Measurements from ENCODE around the gene SYNPO2. TPM values are rescaled to one million over a fixed set of nuclear protein-coding genes. Genes with fewer than 3 reads are reported as not detected.

The SYNPO2 gene
- total RNA-seq, 1 experiment from 2014 or later, result 0.87 TPM

DNA sequence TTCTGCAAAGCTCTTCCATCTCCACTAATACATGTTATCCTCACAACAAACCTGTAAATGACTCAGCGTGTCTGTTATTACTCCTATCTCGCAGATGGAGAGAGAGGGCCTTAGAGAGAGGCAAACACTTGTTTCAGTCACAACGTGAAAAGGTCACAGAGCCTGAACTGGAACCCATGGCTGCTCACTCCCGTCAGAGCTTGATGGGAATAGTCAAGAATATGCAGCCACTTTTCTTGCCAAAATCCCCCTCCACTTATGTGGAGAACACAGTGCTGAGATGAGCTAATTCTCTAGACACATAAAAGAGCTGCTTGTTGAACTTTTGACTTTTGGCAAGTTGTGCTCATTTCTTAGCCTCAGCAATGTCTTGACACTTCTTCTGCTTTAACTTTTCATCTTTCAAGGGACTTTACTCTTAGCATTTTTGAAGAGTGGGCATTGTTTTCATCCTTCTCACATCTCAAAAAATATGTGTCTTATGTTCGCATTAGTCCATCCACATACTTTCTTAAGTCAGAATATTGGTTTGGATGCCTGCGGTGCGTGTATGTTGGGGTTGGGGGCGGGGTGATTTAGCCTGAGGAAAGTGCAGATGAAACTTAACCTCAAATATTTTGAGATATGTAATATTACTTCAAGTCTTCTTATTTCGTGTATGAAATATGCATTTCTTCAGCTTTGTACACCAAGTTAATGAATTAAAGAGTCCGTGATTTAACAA is 69.2 kb downstream of the SYNPO2 start:
- Histone ChIP-seq H3K9me2 (ENCODE audit: insufficient read depth) (no peaks in the 10 kb centered on the region), H3K79me2 (ENCODE audit: low read depth) (no peaks in the 10 kb centered on the region), H3K27me3 (ENCODE audit: insufficient read depth, low read depth) (no peaks in the 10 kb centered on the region), H4K20me1 (ENCODE audit: insufficient read depth) (no peaks in the 10 kb centered on the region), H3K4me2 (no peak overlapping the region), H3K27ac (no peak overlapping the region), H3K4me3 (no peak overlapping the region), H2AFZ (no peak overlapping the region), H3K9me3 (ENCODE audit: insufficient read depth, low read depth) (no peaks in the 10 kb centered on the region), H3K4me1 (replicated peaks; ENCODE audit: insufficient read depth) (no peaks in the 10 kb centered on the region), H3K36me3 (ENCODE audit: low read depth) (no peaks in the 10 kb centered on the region), H3F3A (ENCODE audit: insufficient read depth, low read depth) (no peaks in the 10 kb centered on the region)
- ChIA-PET POLR2A (ENCODE audit: unreplicated experiment) (no interaction called here), CTCF (no interaction called here)
- TF ChIP-seq, protein P1, sequence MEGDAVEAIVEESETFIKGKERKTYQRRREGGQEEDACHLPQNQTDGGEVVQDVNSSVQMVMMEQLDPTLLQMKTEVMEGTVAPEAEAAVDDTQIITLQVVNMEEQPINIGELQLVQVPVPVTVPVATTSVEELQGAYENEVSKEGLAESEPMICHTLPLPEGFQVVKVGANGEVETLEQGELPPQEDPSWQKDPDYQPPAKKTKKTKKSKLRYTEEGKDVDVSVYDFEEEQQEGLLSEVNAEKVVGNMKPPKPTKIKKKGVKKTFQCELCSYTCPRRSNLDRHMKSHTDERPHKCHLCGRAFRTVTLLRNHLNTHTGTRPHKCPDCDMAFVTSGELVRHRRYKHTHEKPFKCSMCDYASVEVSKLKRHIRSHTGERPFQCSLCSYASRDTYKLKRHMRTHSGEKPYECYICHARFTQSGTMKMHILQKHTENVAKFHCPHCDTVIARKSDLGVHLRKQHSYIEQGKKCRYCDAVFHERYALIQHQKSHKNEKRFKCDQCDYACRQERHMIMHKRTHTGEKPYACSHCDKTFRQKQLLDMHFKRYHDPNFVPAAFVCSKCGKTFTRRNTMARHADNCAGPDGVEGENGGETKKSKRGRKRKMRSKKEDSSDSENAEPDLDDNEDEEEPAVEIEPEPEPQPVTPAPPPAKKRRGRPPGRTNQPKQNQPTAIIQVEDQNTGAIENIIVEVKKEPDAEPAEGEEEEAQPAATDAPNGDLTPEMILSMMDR (conservative IDR thresholded peaks at IDR 0.05), result no peak
- no peak for TF ChIP-seq EZH2 (IDR thresholded peaks at IDR 0.05; ENCODE audit: low read depth)
- BruUV-seq (replicated peaks), result no TSS peak
- DNase-seq, result no peak
- intact Hi-C loops (cut with micrococcal nuclease; ENCODE audit: unreplicated experiment), result no loop called here

DNA sequence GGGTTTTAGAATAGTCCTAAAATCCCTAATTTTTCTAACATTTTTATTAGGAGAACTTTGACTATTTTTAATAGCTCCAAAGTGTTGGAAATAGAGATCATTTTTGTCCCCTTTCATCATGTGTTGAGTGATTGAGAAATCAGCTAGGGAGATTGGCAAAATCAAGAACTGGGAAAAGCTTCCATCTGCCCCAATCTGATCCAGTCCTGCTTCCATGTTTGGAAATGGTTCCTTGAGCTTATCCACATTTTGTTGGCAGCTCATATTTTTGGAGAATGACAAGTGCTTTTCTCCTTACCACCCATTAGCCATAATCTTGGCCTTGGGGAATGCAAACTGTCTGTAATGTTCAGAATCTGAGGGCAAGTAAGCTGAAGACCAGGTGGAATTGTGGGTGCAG is 73.9 kb downstream of the SYNPO2 start:
- ChIA-PET POLR2A (ENCODE audit: unreplicated experiment) (interaction anchor here (0.5 kb wide), 1 partner anchor 27 kb away, joined by 3 read pairs; no protein-coding TSS in a partner anchor), CTCF (no interaction called here)

DNA sequence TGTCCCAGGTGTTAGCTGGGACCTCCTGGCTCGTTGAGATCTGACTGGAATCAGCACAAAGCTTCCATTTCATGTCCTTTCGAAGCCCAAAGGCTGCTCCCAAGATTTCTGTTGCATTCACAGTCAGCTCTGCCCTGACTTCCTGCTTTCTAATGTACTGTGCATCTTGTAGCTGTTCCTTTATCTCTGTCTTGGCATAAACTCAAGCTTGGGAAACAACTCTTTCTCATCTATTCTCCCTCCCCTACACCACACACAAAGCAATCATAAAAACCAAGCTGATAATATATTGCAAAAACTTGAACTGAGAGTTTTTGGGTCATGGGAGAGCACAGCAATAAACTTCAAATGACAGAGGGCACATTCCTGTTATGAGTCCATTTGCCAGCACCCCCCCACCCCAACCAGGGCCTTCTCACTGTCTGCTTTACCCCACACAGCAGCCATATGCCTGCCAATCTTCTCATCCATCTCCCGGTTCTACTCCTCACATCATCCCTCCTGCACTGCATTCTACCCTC is 76.3 kb downstream of the SYNPO2 start:
- CTCF ChIA-PET, result no interaction called here
- no peak overlapping the region for H3K4me2 ChIP-seq
- H3K79me2 ChIP-seq (ENCODE audit: low read depth), result no peaks in the 10 kb centered on the region
- no peaks in the 10 kb centered on the region for H3K9me3 ChIP-seq (ENCODE audit: insufficient read depth, low read depth)
- H3F3A ChIP-seq (ENCODE audit: insufficient read depth, low read depth), result peaks cover 7% of the 10 kb centered on the region; the same call in 1 of the 2 replicates
- no peaks in the 10 kb centered on the region for H3K9me2 ChIP-seq (ENCODE audit: insufficient read depth)
- TF ChIP-seq EZH2 (IDR thresholded peaks at IDR 0.05; ENCODE audit: low read depth), result no peak
- TF ChIP-seq, protein P1 (conservative IDR thresholded peaks at IDR 0.05), result no peak
- H2AFZ ChIP-seq, result no peak overlapping the region
- no peak for DNase-seq
- POLR2A ChIA-PET (ENCODE audit: unreplicated experiment), result no interaction called here
- peaks cover 16% of the 10 kb centered on the region for H3K4me1 ChIP-seq (replicated peaks; ENCODE audit: insufficient read depth)
- H4K20me1 ChIP-seq (ENCODE audit: insufficient read depth), result no peaks in the 10 kb centered on the region
- no peaks in the 10 kb centered on the region for H3K27me3 ChIP-seq (ENCODE audit: insufficient read depth, low read depth)
- H3K27ac ChIP-seq, result no peak overlapping the region
- BruUV-seq (replicated peaks), result no TSS peak
- no peaks in the 10 kb centered on the region for H3K36me3 ChIP-seq (ENCODE audit: low read depth)
- H3K4me3 ChIP-seq, result no peak overlapping the region
- intact Hi-C loops (cut with micrococcal nuclease; ENCODE audit: unreplicated experiment), result no loop called here

More for the DNA sequence above, 73.9 kb downstream of the SYNPO2 start:
- Histone ChIP-seq H4K20me1 (ENCODE audit: insufficient read depth) (no peaks in the 10 kb centered on the region), H3K4me2 (no peak overlapping the region), H3K9me3 (ENCODE audit: insufficient read depth, low read depth) (no peaks in the 10 kb centered on the region), H3K27me3 (ENCODE audit: insufficient read depth, low read depth) (no peaks in the 10 kb centered on the region), H3K36me3 (ENCODE audit: low read depth) (no peaks in the 10 kb centered on the region), H3K79me2 (ENCODE audit: low read depth) (no peaks in the 10 kb centered on the region), H3K4me3 (no peak overlapping the region), H3K4me1 (replicated peaks; ENCODE audit: insufficient read depth) (peaks cover 6% of the 10 kb centered on the region), H3K27ac (no peak overlapping the region), H3K9me2 (ENCODE audit: insufficient read depth) (no peaks in the 10 kb centered on the region), H2AFZ (no peak overlapping the region), H3F3A (ENCODE audit: insufficient read depth, low read depth) (peaks cover 4% of the 10 kb centered on the region; the same call in 1 of the 2 replicates)
- no peak for DNase-seq
- intact Hi-C loops (cut with micrococcal nuclease; ENCODE audit: unreplicated experiment), result no loop called here
- no TSS peak for BruUV-seq (replicated peaks)
- TF ChIP-seq EZH2 (IDR thresholded peaks at IDR 0.05; ENCODE audit: low read depth), result no peak
- TF ChIP-seq, protein P1 (conservative IDR thresholded peaks at IDR 0.05), result no peak

All from PC-9 (cell line).